BJ (cell line): ENCODE data around the gene GHRHR. TPM values are rescaled to one million over a fixed set of nuclear protein-coding genes. Genes with fewer than 3 reads are reported as not detected.

Experiments
- polyA plus RNA-seq: library from polyadenylated mRNA; depleted of rRNA; stranded (reverse); fragments of >200 nt; gene quantifications from 2 replicates; pipeline ENCODE4 v1.2.3, GENCODE V29; 2011; rRNA removed

GHRHR gene
- polyA plus RNA-seq, 1 experiment, result not detected

Other genes with a start within 250 kb of the GHRHR start
- 1.3 TPM in 2 replicates for gene INMT, start 211.8 kb upstream of the GHRHR start, polyA plus RNA-seq
- 1.9 and 2.3 TPM in 2 replicates for gene MINDY4, start 192.5 kb upstream of the GHRHR start, polyA plus RNA-seq
- gene AQP1, start 52.1 kb upstream of the GHRHR start, polyA plus RNA-seq, result 2.3 and 3.9 TPM in 2 replicates
- gene ADCYAP1R1, start 88.4 kb downstream of the GHRHR start, polyA plus RNA-seq, result 0.02 TPM in 1 of 2 replicates, not detected in the other